DMS153 treated with DMSO at 0.1 percent for 48 hours (cell line): Measurements from ENCODE around the gene SEC16A.

ENCODE experiments used
- DNase-seq: peaks from one replicate; lab custom pipeline; 2025; ENCODE audit not compliant: unreplicated experiment; lab: John Stamatoyannopoulos, UW

Gene SEC16A

DNA sequence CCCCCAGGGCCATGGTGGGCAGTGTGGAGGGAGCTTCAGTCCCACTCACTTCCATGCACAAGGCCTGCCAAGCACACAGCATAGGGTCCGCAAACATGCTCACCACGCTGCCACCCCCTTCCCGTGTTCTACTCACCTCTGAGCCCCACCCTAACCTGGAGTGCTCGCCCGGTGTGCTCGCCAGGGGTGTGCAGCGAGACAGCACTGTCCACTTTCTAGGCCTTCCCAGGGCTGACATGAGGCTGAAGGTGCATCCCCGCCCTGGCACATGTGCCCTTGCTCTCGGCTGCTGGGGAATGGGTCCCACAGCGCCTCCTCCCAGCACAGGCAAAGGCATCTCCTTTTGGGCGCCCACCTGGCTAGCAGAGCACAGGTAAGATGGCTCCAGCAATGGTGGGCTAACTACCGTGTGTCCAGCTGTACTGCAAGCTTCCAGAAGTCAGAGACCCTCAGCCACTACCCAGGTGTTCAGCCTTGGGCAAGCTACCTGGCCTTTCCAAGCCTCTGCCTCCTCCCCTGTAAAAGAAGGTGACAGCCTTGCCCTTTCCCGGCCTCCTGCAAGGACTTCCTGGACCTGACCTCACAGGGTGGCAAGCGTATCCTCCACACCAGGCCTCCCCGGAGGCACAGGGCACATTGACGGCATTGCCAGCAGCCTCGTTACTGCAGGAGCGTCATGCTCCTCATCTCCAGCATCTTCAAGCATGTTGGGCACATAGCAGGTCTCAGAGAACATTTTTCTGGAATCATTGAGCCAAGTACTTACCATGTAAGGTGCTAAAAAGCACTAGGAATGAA is 4.2 kb upstream of the SEC16A start:
- DNase-seq: no peak

- no peak for DNase-seq
Measured at GRCh38 chr9:136486131-136486530, 3.3 kb upstream of the SEC16A start.

- DNase-seq: peak; percentile 42
Measured at GRCh38 chr9:136485049-136486045, 2.5 kb upstream of the SEC16A start.

DNA sequence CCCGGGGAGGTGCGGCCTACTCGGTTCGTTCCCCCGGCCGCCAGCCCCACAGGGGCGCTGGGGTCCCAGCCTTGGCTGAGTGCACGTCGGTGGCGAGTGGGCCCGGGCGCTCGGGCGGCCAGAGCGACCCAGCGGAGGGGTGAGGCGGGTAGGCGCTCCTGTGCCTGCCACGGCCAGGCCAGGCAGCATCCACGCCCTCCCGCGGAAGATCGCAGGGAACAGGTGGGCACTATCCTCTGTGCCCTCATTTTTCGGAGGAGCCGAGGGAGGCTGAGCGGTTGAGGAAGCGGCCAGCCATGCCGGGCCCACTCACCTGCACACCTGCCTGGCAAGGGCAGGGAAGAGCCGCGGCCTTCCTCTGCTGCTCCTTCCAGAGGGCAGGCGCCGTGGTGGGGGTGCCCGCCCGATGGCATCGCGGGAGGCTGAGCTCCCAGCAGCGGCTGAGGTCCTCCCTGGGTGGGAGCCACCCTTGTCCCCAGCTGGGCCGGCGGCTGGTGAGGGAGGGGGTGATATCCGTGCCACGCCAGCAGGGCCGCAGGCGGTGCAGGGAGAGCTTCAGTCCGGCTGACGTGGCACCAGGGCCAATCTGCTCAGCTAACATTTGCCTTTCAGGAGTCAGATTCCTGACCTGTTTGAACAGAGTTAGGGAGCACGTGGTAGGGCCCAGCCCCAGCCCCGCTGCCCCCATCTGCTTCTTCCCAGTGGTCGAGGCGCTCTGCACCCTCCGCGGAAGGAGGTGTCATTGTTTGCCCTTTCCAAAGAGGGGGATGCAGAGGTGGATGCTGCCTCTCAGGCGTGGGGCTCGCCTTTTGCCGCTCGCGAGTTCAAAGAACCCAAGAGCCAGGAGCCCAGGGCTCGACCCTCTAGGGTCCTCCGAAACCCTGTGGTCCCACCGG is 1.6 kb upstream of the SEC16A start:
- no peak for DNase-seq

DNA sequence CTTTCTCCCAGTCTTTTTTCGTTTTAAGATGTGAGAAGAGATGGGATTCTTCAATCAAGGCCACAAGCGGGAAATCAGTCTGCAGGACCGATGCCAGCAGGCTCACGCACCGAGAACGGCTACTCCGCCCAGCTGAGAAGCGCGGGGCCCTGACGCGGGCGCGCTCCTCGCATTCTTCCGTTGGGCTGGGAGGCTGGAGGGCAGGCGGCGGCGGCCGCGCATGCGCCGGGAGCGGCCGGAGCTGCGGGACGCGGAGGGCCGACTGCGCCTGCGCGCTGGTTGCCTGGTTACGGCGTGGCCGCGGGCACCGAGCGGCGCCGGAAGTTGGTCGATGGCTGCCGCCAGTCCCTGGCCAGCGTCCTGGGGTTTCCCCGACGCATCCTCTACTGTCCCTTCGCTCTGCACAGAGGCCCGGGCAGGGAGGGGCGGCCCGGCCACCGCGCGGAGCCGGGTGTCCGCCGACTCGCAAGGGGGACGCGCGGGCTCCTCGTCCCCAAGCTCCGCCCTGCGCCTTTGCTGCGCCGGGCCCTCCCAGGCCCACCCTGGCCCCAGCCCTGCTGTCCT is 831 bp upstream of the SEC16A start:
- peak; percentile 74 for DNase-seq

DNA sequence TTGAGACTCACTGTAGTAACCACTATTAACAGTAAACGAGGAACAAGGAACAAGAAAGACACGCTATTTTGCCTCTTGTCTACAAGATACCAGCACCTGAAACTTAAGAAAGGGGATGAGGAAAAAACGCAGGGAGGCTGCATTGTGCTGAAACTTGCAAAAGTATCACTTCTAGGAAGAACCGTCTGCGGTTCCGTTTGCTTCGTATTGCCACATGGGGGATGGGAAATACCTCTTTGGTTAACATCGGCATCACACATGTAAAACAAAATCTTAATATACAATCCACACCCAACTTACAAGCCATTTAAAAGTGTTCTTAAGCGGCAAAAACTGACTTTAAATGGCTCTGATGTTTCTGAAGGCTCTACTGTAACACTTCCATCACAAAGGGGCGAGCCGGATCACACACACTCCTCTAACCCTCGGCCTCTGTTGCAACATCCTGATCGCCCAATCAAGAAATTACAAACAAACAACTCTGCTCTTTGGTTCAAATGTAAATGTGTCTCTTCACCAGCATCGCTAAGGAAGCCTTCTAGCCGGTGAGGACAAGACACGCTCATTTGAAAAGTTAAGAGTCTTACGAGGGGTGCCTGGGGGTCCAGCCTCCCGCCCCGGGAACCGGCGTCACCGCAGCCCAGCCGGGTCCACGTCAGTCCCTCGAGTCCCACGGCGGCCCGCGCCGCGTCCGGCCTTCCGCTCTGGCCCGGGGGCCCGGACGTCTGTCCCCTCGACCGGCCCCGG is 621 bp downstream of the SEC16A start:
- no peak for DNase-seq

DNA sequence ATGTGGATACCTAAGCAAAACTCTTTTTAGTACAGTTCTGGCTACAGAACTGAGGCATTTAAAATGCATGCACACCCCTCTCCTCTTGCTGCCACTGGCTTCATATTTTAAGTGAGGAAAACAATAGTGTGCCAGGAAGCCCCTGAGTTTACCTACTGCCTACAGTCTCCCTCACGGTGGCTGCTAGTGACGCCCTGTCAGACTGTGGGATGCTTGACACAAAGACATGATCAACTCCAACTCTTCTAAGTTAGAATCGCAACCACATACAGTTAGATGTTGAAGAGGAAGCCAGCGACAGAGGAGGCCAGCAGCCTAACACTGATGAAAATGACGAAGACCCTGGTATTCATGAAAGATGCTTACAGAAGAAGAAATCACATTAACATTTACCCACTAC is 1.3 kb downstream of the SEC16A start:
- no peak for DNase-seq

GRCh38 chr9:136476369-136477150 is 6.3 kb downstream of the SEC16A start:
- DNase-seq: no peak

- DNase-seq: no peak
Measured at GRCh38 chr9:136474974-136475865, 7.6 kb downstream of the SEC16A start.

- DNase-seq: no peak
Measured at GRCh38 chr9:136474021-136474640, 8.7 kb downstream of the SEC16A start.

- no peak for DNase-seq
Measured at GRCh38 chr9:136473354-136473721, 9.5 kb downstream of the SEC16A start.

- no peak for DNase-seq
Measured at GRCh38 chr9:136472640-136473353, 10.0 kb downstream of the SEC16A start.

DNA sequence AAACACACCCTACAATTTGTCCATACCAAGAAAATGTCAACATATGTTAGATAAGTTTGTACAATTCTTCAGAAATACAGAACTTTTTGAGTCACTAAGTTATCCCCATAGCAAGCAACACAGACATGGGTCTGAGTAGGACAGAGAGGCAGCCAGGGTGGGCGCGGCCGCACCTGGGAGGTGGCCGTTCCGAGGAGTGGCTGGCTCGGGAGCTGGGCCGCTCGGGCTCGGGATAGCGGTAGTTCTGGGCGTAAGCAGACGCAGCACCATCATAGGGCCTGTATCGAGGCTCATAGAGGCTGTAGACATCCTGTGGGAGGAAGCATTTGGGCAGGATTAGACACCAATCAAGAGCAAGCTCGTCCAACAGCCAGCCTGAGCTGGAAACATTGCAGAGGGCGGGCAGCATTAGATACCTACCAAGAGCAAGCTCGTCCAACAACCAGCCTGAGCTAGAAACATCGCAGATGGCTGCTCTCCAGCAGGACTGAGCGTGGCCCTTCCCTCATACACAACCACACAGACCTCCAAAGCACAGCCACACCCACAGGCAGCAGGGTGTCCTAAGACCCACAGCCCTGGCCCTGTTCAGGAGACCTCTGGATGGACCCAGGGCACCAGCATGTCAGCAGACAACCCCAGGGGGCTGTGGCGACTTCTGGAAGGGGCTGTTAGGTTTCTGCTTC is 10.9 kb downstream of the SEC16A start:
- DNase-seq: no peak

DNA sequence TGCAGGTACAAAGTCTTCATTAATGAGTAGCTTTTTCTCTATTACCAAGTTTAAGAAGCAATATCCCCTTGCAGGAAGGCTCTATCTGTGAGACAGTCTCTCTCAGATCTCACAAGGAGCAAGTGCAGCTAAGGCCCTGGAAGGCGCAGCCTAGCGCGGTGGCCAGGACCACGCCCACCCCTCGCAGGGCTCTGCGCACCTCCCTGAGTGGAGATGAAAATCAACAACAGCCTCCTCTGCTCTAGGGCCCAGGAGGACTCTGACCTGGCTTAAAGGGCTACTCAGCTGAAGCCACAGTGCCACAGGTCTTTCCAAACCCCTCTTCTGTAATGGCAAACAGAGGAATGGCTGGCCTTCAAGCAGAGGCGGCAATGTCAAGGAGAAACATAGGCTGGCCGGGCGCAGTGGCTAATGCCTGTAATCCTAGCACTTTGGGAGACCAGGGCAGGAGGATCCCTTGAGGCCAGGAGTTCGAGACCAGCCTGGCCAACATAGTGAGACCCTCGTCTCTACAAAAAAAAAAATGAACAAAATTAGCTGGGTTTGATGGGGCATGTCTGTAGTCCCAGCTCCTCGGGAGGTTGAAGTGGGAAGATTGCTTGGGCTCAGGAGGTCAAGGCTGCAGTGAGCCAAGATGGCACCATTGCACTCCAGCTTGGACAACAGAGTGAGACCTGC is 11.9 kb downstream of the SEC16A start:
- no peak for DNase-seq

DNA sequence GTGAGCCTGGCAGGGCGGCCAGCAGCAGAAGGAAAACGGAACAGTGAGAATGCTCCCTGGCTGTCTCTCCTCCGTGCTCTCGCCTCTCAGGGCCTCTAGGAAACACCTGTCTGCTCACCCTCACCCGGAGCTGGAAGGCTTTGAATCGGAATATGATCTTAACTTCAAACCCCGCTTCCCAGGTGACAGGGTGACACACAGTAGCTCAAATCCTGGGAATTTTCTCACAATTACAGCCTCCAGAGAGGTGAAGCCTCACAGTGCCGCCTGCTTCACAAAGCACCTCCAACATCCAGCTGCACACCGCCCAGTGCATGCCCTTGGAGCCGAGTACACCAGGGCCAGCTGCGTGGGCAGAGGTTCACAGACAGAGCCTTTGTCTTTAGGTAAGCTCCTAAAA is 12.5 kb downstream of the SEC16A start:
- DNase-seq: no peak

- DNase-seq: no peak
Measured at GRCh38 chr9:136467766-136468165, 15.1 kb downstream of the SEC16A start.
